GM12878 (cell line): ENCODE measurements around the gene ST6GAL2. TPM values are rescaled to one million over a fixed set of nuclear protein-coding genes. Genes with fewer than 3 reads are reported as not detected.

Experiments
- ATAC-seq: fragments of 200-7000 bp; cut with Tn5 transposase; 3 replicates; pipeline ENCODE4 v1.9.1; 2020; ENCODE audit warnings: mild to moderate bottlenecking, moderate library complexity
- BruUV-seq: library from RNA; stranded (reverse); fragments of 400-500 nt; replicated peaks from 2 replicates; lab custom pipeline; 2021; lab: Mats Ljungman, UMichigan
- CTCF ChIA-PET: fragments of 300-600 bp; sonication (Branson Sonifier 250); formaldehyde crosslinking; extraction: SDS; loops from one replicate; lab custom pipeline; 2021; ENCODE audit warnings: inconsistent platforms; lab: Yijun Ruan, JAX
- POLR2A ChIA-PET: fragments of 350-600 bp; formaldehyde crosslinking; extraction: SDS; loops from one replicate; lab custom pipeline; 2021; ENCODE audit warnings: inconsistent platforms; lab: Charles Lee
- RAD21 ChIA-PET: fragments of 300-600 bp; sonication (Branson Sonifier 250); formaldehyde crosslinking; loops from one replicate; lab custom pipeline; 2023; ENCODE audit warnings: antibody characterized with exemption; ENCODE audit not compliant: unreplicated experiment; lab: Charles Lee
- SMC1A ChIA-PET: fragments of 300-600 bp; sonication (Branson Sonifier 250); formaldehyde crosslinking; loops from one replicate; lab custom pipeline; 2023; ENCODE audit not compliant: unreplicated experiment, uncharacterized antibody; lab: Charles Lee
- DNase-seq: peaks from one replicate; pipeline ENCODE4 v3.0.0-alpha.2; 2011; ENCODE audit warnings: low read depth, low spot score
- FAIRE-seq: peaks from 3 replicates; lab custom pipeline; 2011; peaks lifted over from hg19 to GRCh38; lab: Jason Lieb, UNC
- H2AFZ ChIP-seq: 2 replicates; pipeline ENCODE4 v1.6.0; 2011; ENCODE audit warnings: low read depth, low read length, control low read depth; ENCODE audit not compliant: control insufficient read depth
- H3K27ac ChIP-seq: 2 replicates; pipeline ENCODE4 v1.5.1; 2011; ENCODE audit warnings: control low read depth; ENCODE audit not compliant: control insufficient read depth, insufficient read depth
- H3K27me3 ChIP-seq, 2 experiments: replicated peaks in 1 of 2; 2 replicates each; pipeline versions ENCODE4 v1.6.0 to v1.6.1; 2011; ENCODE audit warnings: low read length in 1 of 2; ENCODE audit not compliant: control insufficient read depth in 2 of 2, insufficient read depth in 2 of 2
- H3K36me3 ChIP-seq, 2 experiments: 2 replicates each; pipeline ENCODE4 v1.5.1; 2011; ENCODE audit warnings: low read length in 1 of 2; ENCODE audit not compliant: control insufficient read depth in 2 of 2, insufficient read depth in 2 of 2
- H3K4me1 ChIP-seq: 2 replicates; pipeline ENCODE4 v1.6.1; 2011; ENCODE audit warnings: mild to moderate bottlenecking, low read length, moderate library complexity, mixed read lengths; ENCODE audit not compliant: control insufficient read depth, insufficient read depth
- H3K4me2 ChIP-seq: 2 replicates; pipeline ENCODE4 v1.6.0; 2011; ENCODE audit warnings: control low read depth; ENCODE audit not compliant: control insufficient read depth, insufficient read depth
- H3K4me3 ChIP-seq: fragments of 200-600 bp; sonication (generic); 2 replicates; pipeline ENCODE4 v1.5.1; 2016
- H3K79me2 ChIP-seq: 2 replicates; pipeline ENCODE4 v1.6.0; 2011; ENCODE audit warnings: low read length; ENCODE audit not compliant: control insufficient read depth, insufficient read depth
- H3K9ac ChIP-seq: 2 replicates; pipeline ENCODE4 v1.8.0; 2011; ENCODE audit warnings: low read length, control low read depth, mixed read lengths; ENCODE audit not compliant: control insufficient read depth, insufficient read depth
- H3K9me3 ChIP-seq: replicated peaks from 3 replicates; pipeline ENCODE4 v1.5.1; 2011; ENCODE audit warnings: mild to moderate bottlenecking, low read length; ENCODE audit not compliant: control insufficient read depth, insufficient read depth
- H4K20me1 ChIP-seq: 2 replicates; pipeline ENCODE4 v1.6.0; 2011; ENCODE audit not compliant: control insufficient read depth, insufficient read depth
- CBX3 ChIP-seq: fragments of 200-600 bp; sonication (generic); IDR thresholded peaks from 2 replicates; pipeline ENCODE4 v1.6.1; 2016; ENCODE audit warnings: low read depth, borderline replicate concordance
- EP300 ChIP-seq, 2 experiments: fragments of 150-350 bp in 1 of 2; IDR thresholded peaks; 2 replicates each; pipeline ENCODE4 v1.6.1; 2011 to 2012; ENCODE audit warnings: low read depth in 2 of 2, low read length in 2 of 2, borderline replicate concordance in 1 of 2, improper control_type of control experiment in 1 of 2, inconsistent platforms in 1 of 2; ENCODE audit not compliant: control insufficient read depth in 1 of 2
- ETV6 ChIP-seq, 2 experiments: fragments of 450-650 bp in 1 of 2; IDR thresholded peaks in 1 of 2; conservative IDR thresholded peaks in 1 of 2; 2 replicates each; pipeline ENCODE4 v1.6.1; 2014; ENCODE audit warnings: antibody characterized with exemption in 1 of 2, borderline replicate concordance in 1 of 2, low read depth in 1 of 2, mild to moderate bottlenecking in 1 of 2, moderate library complexity in 1 of 2
- JUNB ChIP-seq: IDR thresholded peaks from 2 replicates; pipeline ENCODE4 v1.6.1; 2016; ENCODE audit warnings: antibody characterized with exemption, mild to moderate bottlenecking
- KAT2A ChIP-seq: conservative IDR thresholded peaks from 2 replicates; pipeline ENCODE4 v1.6.1; 2011; ENCODE audit warnings: low read depth, low read length; ENCODE audit not compliant: control insufficient read depth
- MLLT1 ChIP-seq: fragments of 450-650 bp; IDR thresholded peaks from 2 replicates; pipeline ENCODE4 v1.6.1; 2016; ENCODE audit warnings: mild to moderate bottlenecking
- MXI1 ChIP-seq: fragments of 150-350 bp; IDR thresholded peaks from 2 replicates; pipeline ENCODE4 v1.6.1; 2011; ENCODE audit warnings: low read depth, mild to moderate bottlenecking, inconsistent platforms, low read length, improper control_type of control experiment
- NBN ChIP-seq: fragments of 450-650 bp; IDR thresholded peaks from 2 replicates; pipeline ENCODE4 v1.6.1; 2016
- SMARCA5 ChIP-seq: fragments of 450-650 bp; IDR thresholded peaks from 2 replicates; pipeline ENCODE4 v1.6.1; 2017; ENCODE audit warnings: mild to moderate bottlenecking
- SREBF1 ChIP-seq: IDR thresholded peaks from 2 replicates; pipeline ENCODE4 v1.6.1; 2012; ENCODE audit warnings: mild to moderate bottlenecking, low read length
- USF2 ChIP-seq: IDR thresholded peaks from 2 replicates; pipeline ENCODE4 v1.6.1; 2011; ENCODE audit warnings: low read depth, low read length, improper control_type of control experiment, borderline replicate concordance
- WRNIP1 ChIP-seq: IDR thresholded peaks from 2 replicates; pipeline ENCODE4 v1.6.1; 2011; ENCODE audit warnings: low read depth, low read length, improper control_type of control experiment, borderline replicate concordance
- YBX1 ChIP-seq: fragments of 450-650 bp; IDR thresholded peaks from 2 replicates; pipeline ENCODE4 v1.6.1; 2016; ENCODE audit warnings: antibody characterized with exemption
- ZNF687 ChIP-seq: fragments of 450-650 bp; IDR thresholded peaks from 2 replicates; pipeline ENCODE4 v1.6.1; 2017; ENCODE audit warnings: mild to moderate bottlenecking, moderate library complexity
- WGBS: methylation state at CpG from one replicate; pipeline ENCODE4 v1.1.6; 2016; ENCODE audit warnings: low lambda C conversion rate; ENCODE audit not compliant: insufficient replicate concordance, insufficient coverage; ENCODE audit errors: missing lambda C conversion rate; 5-methylcytosine and 5-hydroxymethylcytosine counted together
- in situ Hi-C: fragments of 300-500 bp; cut with MboI; formaldehyde crosslinking; loops from 9 replicates; pipeline ENCODE4 v1.14.3; 2018; ENCODE audit warnings: mixed read lengths
- intact Hi-C: fragments of 100-400 bp; cut with micrococcal nuclease; formaldehyde crosslinking; loops from one replicate; pipeline ENCODE4 v1.14.2; 2022; ENCODE audit not compliant: unreplicated experiment
- polyA plus RNA-seq, 11 experiments: library from polyadenylated mRNA; depleted of rRNA in 4 of 11; unstranded in 6 of 11; stranded (reverse) in 5 of 11; fragments of >200 nt; fragmentation: Nextera tagmentation in 4 of 11; fragmentation: Illumina TruSeq in 1 of 11; extraction: Ambion mirVana in 4 of 11; extraction: Trizol in 1 of 11; gene quantifications; 1 replicate in 1 of 11; 2 replicates in 10 of 11; pipeline versions ENCODE4 v1.2.1 to v1.2.3, GENCODE V29; 2011 to 2016; ENCODE audit warnings: inconsistent platforms in 2 of 11, missing spikeins in 2 of 11, low read depth in 1 of 11
- total RNA-seq, 4 experiments: library from RNA; depleted of rRNA in 3 of 4; stranded (reverse); fragments of >200 nt in 3 of 4; fragmentation: Illumina TruSeq in 1 of 4; extraction: Trizol in 1 of 4; gene quantifications; 2 replicates each; pipeline versions ENCODE4 v1.2.1 to v1.2.3, GENCODE V29; 2013 to 2021

ST6GAL2 gene
- total and polyA plus RNA-seq, 10 of the 15 experiments (the other 5 are each of a cell fraction or from before 2014, with no cell fraction given), result not detected

- no TSS peak for BruUV-seq
These were observed 18.3 kb upstream of the ST6GAL2 start for GRCh38 chr2:106904242-106904641.

More at GRCh38 chr2:106904242-106904641, 18.3 kb upstream of the ST6GAL2 start:
- Histone ChIP-seq H3K79me2 (no peaks in the 10 kb centered on the region), H3K27ac (no peak overlapping the region), H2AFZ (no peak overlapping the region), H3K4me2 (no peak overlapping the region), H3K36me3 (no peaks in the 10 kb centered on the region), H3K9me3 (no peaks in the 10 kb centered on the region), H3K4me3 (no peak overlapping the region), H3K27me3 (no peaks in the 10 kb centered on the region), H3K9ac (no peak overlapping the region), H4K20me1 (no peaks in the 10 kb centered on the region), H3K4me1 (no peaks in the 10 kb centered on the region)
- DNase-seq (no peak), FAIRE-seq (no peak), ATAC-seq (no peak)
- RAD21 ChIA-PET, result no interaction called here
- intact Hi-C loops (no loop called here), in situ Hi-C loops (no loop called here)
- SMC1A ChIA-PET, result no interaction called here
- CTCF ChIA-PET, result no interaction called here
- 4% methylated on average over 2 of the region's 2 CpGs for WGBS
- POLR2A ChIA-PET, result no interaction called here
- no peak for TF ChIP-seq JUNB
- no peak for TF ChIP-seq USF2
- no peak for TF ChIP-seq MLLT1
- no peak for TF ChIP-seq CBX3
- TF ChIP-seq MXI1, result no peak
- no peak for TF ChIP-seq ETV6 (conservative IDR thresholded peaks at IDR 0.05 in 1 of 2, IDR thresholded peaks at IDR 0.05 in 1 of 2; ENCODE audit: borderline replicate concordance in 1 of 2, low read depth in 1 of 2)
- TF ChIP-seq KAT2A, result no peak
- TF ChIP-seq WRNIP1, result no peak
- no peak for TF ChIP-seq SREBF1
- no peak for TF ChIP-seq YBX1
- TF ChIP-seq NBN, result no peak
- no peak for TF ChIP-seq SMARCA5
- TF ChIP-seq EP300 (IDR thresholded peaks at IDR 0.05; ENCODE audit: borderline replicate concordance in 1 of 2, control insufficient read depth in 1 of 2, low read depth in 2 of 2, low read length in 2 of 2), result no peak
- no peak for TF ChIP-seq ZNF687
